ENCODE results near the gene MADD. TPM values are rescaled to one million over a fixed set of nuclear protein-coding genes. Genes with fewer than 3 reads are reported as not detected.

MADD gene
- polyA plus RNA-seq, 1 donor from 2014 or later = 66.9 TPM

GRCh38 chr11:47268448-47269001 lies 1.4 kb upstream of the MADD start:
- Histone ChIP-seq H3K9me2 (ENCODE audit: insufficient read depth, low read length) (no peaks in the 10 kb centered on the region), H2AFZ (ENCODE audit: low read depth, low read length) (peak overlapping the region; percentile 47), H3F3A (ENCODE audit: insufficient read depth, low read length, poor library complexity, severe bottlenecking) (peaks cover 4% of the 10 kb centered on the region), H3K79me2 (replicated peaks; ENCODE audit: insufficient read depth, low read length) (peaks cover 27% of the 10 kb centered on the region), H4K20me1 (ENCODE audit: insufficient read depth) (peaks cover 3% of the 10 kb centered on the region), H3K27me3 (ENCODE audit: insufficient read depth, low read depth, low read length) (no peaks in the 10 kb centered on the region), H3K36me3 (ENCODE audit: insufficient read depth, low read length) (no peaks in the 10 kb centered on the region), H3K9me3 (ENCODE audit: low read length) (no peaks in the 10 kb centered on the region), H3K4me2 (ENCODE audit: low read length) (peak overlapping the region; percentile 49), H3K27ac (ENCODE audit: low read length) (peak overlapping the region; percentile 89), H3K4me3 (ENCODE audit: low read length) (peak overlapping the region; percentile 75), H3K9ac (ENCODE audit: low read length) (peak overlapping the region; percentile 84)
- TF ChIP-seq POLR2AphosphoS5 (IDR thresholded peaks at IDR 0.05) (no peak), RAD21 (conservative IDR thresholded peaks at IDR 0.05) (no peak), EZH2 (IDR thresholded peaks at IDR 0.05; ENCODE audit: borderline replicate concordance, insufficient read depth, low read length, poor library complexity, severe bottlenecking) (no peak), MXI1 (conservative IDR thresholded peaks at IDR 0.05; ENCODE audit: poor library complexity, severe bottlenecking) (no peak), SMC3 (conservative IDR thresholded peaks at IDR 0.05; ENCODE audit: poor library complexity) (no peak), TAF1 (IDR thresholded peaks at IDR 0.05; ENCODE audit: low read depth) (no peak), EP300 (conservative IDR thresholded peaks at IDR 0.05; ENCODE audit: poor library complexity, severe bottlenecking) (no peak)
- TF ChIP-seq, protein P1, sequence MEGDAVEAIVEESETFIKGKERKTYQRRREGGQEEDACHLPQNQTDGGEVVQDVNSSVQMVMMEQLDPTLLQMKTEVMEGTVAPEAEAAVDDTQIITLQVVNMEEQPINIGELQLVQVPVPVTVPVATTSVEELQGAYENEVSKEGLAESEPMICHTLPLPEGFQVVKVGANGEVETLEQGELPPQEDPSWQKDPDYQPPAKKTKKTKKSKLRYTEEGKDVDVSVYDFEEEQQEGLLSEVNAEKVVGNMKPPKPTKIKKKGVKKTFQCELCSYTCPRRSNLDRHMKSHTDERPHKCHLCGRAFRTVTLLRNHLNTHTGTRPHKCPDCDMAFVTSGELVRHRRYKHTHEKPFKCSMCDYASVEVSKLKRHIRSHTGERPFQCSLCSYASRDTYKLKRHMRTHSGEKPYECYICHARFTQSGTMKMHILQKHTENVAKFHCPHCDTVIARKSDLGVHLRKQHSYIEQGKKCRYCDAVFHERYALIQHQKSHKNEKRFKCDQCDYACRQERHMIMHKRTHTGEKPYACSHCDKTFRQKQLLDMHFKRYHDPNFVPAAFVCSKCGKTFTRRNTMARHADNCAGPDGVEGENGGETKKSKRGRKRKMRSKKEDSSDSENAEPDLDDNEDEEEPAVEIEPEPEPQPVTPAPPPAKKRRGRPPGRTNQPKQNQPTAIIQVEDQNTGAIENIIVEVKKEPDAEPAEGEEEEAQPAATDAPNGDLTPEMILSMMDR (IDR thresholded peaks at IDR 0.05; ENCODE audit: poor library complexity, severe bottlenecking) = no peak
- TF ChIP-seq, protein P2, sequence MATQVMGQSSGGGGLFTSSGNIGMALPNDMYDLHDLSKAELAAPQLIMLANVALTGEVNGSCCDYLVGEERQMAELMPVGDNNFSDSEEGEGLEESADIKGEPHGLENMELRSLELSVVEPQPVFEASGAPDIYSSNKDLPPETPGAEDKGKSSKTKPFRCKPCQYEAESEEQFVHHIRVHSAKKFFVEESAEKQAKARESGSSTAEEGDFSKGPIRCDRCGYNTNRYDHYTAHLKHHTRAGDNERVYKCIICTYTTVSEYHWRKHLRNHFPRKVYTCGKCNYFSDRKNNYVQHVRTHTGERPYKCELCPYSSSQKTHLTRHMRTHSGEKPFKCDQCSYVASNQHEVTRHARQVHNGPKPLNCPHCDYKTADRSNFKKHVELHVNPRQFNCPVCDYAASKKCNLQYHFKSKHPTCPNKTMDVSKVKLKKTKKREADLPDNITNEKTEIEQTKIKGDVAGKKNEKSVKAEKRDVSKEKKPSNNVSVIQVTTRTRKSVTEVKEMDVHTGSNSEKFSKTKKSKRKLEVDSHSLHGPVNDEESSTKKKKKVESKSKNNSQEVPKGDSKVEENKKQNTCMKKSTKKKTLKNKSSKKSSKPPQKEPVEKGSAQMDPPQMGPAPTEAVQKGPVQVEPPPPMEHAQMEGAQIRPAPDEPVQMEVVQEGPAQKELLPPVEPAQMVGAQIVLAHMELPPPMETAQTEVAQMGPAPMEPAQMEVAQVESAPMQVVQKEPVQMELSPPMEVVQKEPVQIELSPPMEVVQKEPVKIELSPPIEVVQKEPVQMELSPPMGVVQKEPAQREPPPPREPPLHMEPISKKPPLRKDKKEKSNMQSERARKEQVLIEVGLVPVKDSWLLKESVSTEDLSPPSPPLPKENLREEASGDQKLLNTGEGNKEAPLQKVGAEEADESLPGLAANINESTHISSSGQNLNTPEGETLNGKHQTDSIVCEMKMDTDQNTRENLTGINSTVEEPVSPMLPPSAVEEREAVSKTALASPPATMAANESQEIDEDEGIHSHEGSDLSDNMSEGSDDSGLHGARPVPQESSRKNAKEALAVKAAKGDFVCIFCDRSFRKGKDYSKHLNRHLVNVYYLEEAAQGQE (IDR thresholded peaks at IDR 0.05; ENCODE audit: borderline replicate concordance) = no peak

- peaks cover 34% of the 10 kb centered on the region for H3K79me2 ChIP-seq (replicated peaks; ENCODE audit: insufficient read depth, low read length)
- H3F3A ChIP-seq (ENCODE audit: insufficient read depth, low read length, poor library complexity, severe bottlenecking) = peaks cover 4% of the 10 kb centered on the region
- H3K9me2 ChIP-seq (ENCODE audit: insufficient read depth, low read length) = no peaks in the 10 kb centered on the region
- H3K4me3 ChIP-seq (ENCODE audit: low read length) = peak overlapping the region; percentile 75
- H2AFZ ChIP-seq (ENCODE audit: low read depth, low read length) = peak overlapping the region; percentile 51
- no peaks in the 10 kb centered on the region for H3K9me3 ChIP-seq (ENCODE audit: low read length)
- peak overlapping the region; percentile 49 for H3K4me2 ChIP-seq (ENCODE audit: low read length)
- peak overlapping the region; percentile 89 for H3K27ac ChIP-seq (ENCODE audit: low read length)
- peak overlapping the region; percentile 84 for H3K9ac ChIP-seq (ENCODE audit: low read length)
- peaks cover 3% of the 10 kb centered on the region for H4K20me1 ChIP-seq (ENCODE audit: insufficient read depth)
- no peaks in the 10 kb centered on the region for H3K36me3 ChIP-seq (ENCODE audit: insufficient read depth, low read length)
- H3K27me3 ChIP-seq (ENCODE audit: insufficient read depth, low read depth, low read length) = no peaks in the 10 kb centered on the region
- peak; percentile 91 for TF ChIP-seq MXI1 (conservative IDR thresholded peaks at IDR 0.05; ENCODE audit: poor library complexity, severe bottlenecking)
- peak; percentile 33 for TF ChIP-seq POLR2AphosphoS5 (IDR thresholded peaks at IDR 0.05)
- no peak for TF ChIP-seq RAD21 (conservative IDR thresholded peaks at IDR 0.05)
- TF ChIP-seq SMC3 (conservative IDR thresholded peaks at IDR 0.05; ENCODE audit: poor library complexity) = peak; percentile 20
- TF ChIP-seq EP300 (conservative IDR thresholded peaks at IDR 0.05; ENCODE audit: poor library complexity, severe bottlenecking) = no peak
- peak; percentile 44 for TF ChIP-seq TAF1 (IDR thresholded peaks at IDR 0.05; ENCODE audit: low read depth)
- TF ChIP-seq EZH2 (IDR thresholded peaks at IDR 0.05; ENCODE audit: borderline replicate concordance, insufficient read depth, low read length, poor library complexity, severe bottlenecking) = no peak
- TF ChIP-seq, protein P1 (IDR thresholded peaks at IDR 0.05; ENCODE audit: poor library complexity, severe bottlenecking) = peak; percentile 49
Observed at GRCh38 chr11:47269002-47269828, 718 bp upstream of the MADD start.
